G401 (cell line): ENCODE data around the gene CERCAM. TPM values are rescaled to one million over a fixed set of nuclear protein-coding genes. Genes with fewer than 3 reads are reported as not detected.
"Not testable (repeated sequence)": the region's sequence is repeated elsewhere in the genome, so short reads cannot be mapped to it uniquely, and the experiment has no call there.

ENCODE experiments used
- DNase-seq: peaks from one replicate; pipeline ENCODE4 v3.0.0-alpha.2; 2015; ENCODE audit warnings: low spot score
- in situ Hi-C: cut with HindIII; loops from 2 replicates; pipeline ENCODE4 v1.10.0; 2016; ENCODE audit warnings: low sequenced_read_pairs, mixed read lengths
- total RNA-seq: library from RNA; depleted of rRNA; stranded (reverse); fragments of >200 nt; shearing (Covaris generic); gene quantifications from 2 replicates; pipeline ENCODE4 v1.2.3, GENCODE V29; 2014

Gene CERCAM
- total RNA-seq, 1 experiment from 2014 or later: 10.6 TPM

DNA sequence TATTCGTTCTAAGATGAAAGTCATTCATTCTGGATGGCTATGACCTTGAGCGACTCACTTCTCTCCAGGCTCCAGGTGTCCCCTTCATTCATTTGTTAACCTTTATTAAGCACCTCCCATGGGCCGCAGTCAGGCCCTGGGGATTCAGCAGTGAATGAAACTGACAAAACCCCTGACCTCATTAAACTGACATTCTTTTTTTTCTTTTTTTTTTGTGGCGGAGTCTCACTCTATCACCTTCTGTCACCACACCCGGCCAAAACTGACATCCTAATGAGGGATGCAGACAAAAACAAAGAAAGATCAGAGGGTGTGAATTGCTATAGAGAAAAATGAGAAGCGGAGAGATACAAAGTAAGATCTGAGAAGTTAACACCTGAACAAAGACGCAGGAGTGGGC lies 18.6 kb downstream of the CERCAM start:
- DNase-seq: peak; percentile 58
- in situ Hi-C loops: no loop called here

- in situ Hi-C loops: no loop called here
- no peak for DNase-seq
Observed at GRCh38 chr9:128442150-128442549, 21.5 kb downstream of the CERCAM start.

GRCh38 chr9:128446505-128446904 lies 25.8 kb downstream of the CERCAM start:
- DNase-seq, in situ Hi-C loops: not testable (repeated sequence)

GRCh38 chr9:128448746-128449145 lies 28.1 kb downstream of the CERCAM start:
- in situ Hi-C loops: no loop called here
- DNase-seq: no peak

DNA sequence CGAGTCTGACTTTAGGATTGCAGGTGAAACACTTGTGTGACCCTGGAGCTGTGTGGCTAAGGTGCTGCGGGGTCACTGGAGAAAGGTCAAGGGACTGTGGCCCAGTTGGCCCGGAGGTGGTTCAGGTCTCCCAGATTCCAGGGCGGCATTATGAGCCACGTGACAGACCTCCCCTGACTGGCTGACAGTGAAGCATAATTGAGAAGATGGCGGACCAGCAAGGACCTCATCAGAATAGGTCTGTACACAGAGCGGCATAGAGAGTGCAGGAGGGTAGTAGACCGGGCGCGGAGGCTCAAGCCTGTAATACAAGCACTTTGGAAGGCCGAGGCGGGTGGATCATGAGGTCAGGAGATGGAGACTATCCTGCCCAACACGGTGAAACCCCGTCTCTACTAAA lies 34.3 kb downstream of the CERCAM start:
- DNase-seq: no peak
- in situ Hi-C loops: no loop called here

DNA sequence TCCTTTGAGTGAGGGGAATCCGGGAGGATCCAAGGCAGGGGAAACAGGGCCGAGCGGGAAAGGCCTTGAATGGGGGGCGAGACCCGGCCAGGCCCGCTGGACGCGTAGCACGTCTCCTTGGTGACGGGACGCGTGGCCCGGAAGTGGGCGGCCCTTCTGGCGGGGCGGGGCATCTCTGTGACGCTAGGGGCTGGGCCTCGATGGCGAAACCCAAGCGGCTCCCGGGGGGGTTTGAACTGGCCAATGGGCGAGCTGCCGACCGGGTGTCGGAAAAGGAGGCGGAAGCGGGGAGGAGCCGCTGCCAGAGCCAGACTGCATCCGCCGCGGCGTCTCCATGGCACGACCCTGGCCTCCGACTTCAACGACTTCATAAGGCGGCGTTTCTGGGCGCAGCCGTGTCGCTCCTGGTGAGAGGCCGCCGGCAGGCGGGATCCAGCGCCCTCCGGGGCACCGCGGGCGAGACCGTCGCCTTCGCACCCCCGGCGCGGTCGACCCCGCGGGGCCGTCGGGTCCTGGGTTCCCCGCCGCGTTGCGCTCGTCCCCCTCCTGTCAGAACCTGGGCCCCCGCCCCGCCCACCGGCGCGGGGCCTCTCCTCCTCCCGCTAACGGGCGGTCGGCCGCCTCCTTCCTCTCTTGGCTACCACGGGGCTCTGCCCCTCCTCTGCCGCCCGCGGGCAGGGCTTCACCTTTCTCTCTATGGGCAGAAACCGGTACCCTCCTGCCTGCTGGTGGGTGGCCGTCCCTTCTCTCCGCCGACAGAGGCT lies 35.4 kb downstream of the CERCAM start, which contains the start of gene ODF2:
Gene ODF2 (plus strand): TSS at position 158 of the 764 bp plus-strand sequence. CDS start 86 bp downstream, at position 244.
- peak; percentile 98 for DNase-seq
- in situ Hi-C loops: no loop called here

DNA sequence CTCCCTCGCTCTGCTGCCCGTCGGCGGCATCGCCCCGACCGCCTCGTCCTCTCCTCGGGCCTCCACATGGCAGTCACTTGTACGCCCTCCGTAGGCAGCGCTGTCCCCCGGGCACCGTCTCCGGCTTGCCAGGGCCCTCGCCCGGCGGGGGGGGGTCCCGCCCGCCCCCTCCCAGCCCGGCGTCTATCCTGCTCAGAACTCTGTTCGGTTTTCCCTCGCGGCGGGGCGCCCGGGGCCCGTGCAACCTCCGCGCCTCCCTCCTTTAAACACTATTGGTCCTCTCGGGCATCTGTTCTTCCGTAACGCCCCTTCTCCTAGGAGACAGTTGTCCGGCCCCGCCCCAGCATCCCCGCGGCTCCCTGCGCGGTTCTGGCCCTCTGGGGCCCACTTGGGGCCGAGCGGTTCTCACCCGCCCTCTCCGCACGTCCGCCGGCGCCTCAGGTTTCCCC lies 36.0 kb downstream of the CERCAM start:
- peak; percentile 77 for DNase-seq
- in situ Hi-C loops: no loop called here

DNA sequence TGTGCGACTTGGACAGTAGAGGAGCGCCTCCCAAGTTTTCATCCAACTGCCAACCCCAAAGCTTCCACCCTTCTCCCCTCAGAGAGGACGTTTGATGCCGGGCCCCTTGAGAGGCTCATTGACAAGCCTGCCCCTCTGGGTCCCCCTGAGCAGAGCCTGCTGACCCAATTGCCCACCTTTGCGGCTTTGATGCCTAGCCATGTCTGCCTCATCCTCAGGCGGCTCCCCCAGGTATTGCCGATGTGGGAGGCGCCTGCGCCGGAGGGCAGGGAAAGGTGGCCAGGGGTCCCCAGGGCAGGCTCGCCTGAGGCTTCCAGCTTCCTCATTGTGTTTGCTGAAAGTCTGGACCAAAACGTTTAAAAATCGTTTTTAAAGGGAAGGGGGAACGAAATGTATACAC lies 36.5 kb downstream of the CERCAM start:
- DNase-seq: no peak
- in situ Hi-C loops: no loop called here

DNA sequence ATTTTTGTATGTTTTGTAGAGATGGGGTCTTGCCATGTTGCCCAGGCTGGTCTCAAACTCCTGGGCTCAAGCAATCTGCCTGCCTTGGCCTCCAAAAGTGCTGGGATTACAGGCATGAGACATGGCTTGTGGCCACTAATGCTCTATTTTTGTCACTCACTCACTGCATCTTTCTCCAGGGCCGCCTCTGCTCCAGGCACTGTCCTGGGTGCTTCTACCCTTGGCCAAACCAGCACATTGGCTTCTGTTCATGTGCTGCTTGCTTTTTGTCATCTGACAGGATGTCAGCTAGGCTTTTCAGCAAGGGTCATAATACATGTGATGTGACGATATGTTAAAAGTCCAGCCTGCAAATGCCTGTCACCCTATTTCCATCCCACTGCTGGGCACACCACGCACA lies 38.4 kb downstream of the CERCAM start:
- in situ Hi-C loops: no loop called here
- DNase-seq: peak; percentile 53

DNA sequence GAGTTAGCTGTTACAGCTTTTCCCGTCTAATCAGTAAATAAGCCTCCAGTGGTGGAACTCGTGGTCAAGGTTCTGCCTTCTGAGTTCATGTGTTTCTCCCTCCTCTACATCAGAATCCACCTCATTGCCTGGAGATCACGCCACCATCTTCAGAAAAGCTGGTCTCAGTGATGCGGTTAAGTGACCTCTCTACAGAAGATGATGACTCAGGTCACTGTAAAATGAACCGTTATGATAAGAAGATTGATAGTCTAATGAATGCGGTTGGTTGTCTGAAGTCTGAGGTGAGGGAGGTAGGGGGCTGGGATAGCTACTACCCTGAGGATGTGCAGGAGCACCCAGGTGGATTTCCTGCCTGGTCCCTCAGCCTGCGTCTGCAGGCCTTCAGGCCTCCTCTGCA lies 48.4 kb downstream of the CERCAM start:
- no peak for DNase-seq
- in situ Hi-C loops: no loop called here

GRCh38 chr9:128470560-128470959 lies 49.9 kb downstream of the CERCAM start:
- in situ Hi-C loops: no loop called here
- DNase-seq: peak; percentile 26

- in situ Hi-C loops: no loop called here
- no peak for DNase-seq
Observed at GRCh38 chr9:128473104-128473503, 52.4 kb downstream of the CERCAM start.

GRCh38 chr9:128475867-128476266 lies 55.2 kb downstream of the CERCAM start:
- no peak for DNase-seq
- in situ Hi-C loops: no loop called here

GRCh38 chr9:128479262-128479661 lies 58.6 kb downstream of the CERCAM start:
- DNase-seq: no peak
- in situ Hi-C loops: no loop called here

DNA sequence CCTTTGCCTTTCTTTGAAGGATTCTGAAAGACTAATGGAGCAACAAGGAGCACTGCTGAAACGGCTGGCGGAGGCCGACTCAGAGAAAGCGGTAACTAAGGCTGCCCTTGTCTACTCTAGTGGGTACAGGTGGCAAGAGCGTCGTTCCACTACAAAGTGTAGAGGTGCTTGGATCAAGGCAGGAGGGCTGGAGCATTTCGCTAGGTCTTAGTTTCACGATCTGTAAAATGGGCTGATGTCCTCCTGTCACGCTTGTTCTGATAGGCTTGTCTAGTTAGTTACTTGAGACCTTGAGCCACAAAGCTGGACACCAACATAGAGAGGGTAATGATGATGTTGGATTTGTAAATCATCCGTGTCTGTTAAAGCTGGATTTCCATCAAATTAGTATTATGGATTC lies 60.9 kb downstream of the CERCAM start:
- in situ Hi-C loops: no loop called here

GRCh38 chr9:128482186-128482585 lies 61.5 kb downstream of the CERCAM start:
- DNase-seq: no peak
- in situ Hi-C loops: no loop called here

More for the DNA sequence above, 60.9 kb downstream of the CERCAM start:
- DNase-seq: no peak

- in situ Hi-C loops: no loop called here
- DNase-seq: no peak
Observed at GRCh38 chr9:128484686-128485413, 64.2 kb downstream of the CERCAM start.

DNA sequence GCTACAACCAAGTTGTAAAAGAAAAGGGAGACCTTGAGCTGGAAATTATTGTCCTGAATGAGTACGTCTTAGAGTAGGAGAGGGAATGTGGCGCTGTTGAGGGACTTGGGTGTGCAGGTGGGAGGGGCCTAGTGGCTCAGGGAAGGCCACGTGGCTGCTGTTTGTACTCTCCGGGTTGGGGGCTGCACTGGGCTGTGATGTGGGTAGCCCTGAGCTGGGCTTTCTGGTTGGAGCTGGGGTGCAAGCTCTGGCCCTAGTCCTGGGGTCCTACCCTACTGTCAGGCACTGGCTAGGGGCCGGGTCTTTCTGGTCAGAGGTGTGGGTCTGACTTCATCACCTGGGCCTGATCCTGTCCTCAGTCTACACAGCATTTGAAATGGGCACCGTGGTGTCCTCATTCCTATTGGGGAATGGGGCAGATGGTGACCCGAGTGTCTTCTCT lies 64.8 kb downstream of the CERCAM start:
- DNase-seq: no peak
- in situ Hi-C loops: no loop called here

GRCh38 chr9:128486201-128486600 lies 65.5 kb downstream of the CERCAM start:
- in situ Hi-C loops: no loop called here
- DNase-seq: no peak
